ENCODE data around the gene YAP1. TPM values are rescaled to one million over a fixed set of nuclear protein-coding genes. Genes with fewer than 3 reads are reported as not detected.

YAP1 gene
- total RNA-seq, 1 experiment from 2014 or later: 134 TPM

GRCh38 chr11:102214623-102215022 lies 104.4 kb downstream of the YAP1 start:
- DNase-seq (ENCODE audit: low spot score): no peak
- intact Hi-C loops (cut with micrococcal nuclease; ENCODE audit: unreplicated experiment): no loop called here
- Histone ChIP-seq H3K27me3 (replicated peaks; ENCODE audit: insufficient read depth, low read depth, low read length, poor library complexity) (no peaks in the 10 kb centered on the region), H3K4me1 (ENCODE audit: insufficient read depth, low read length, poor library complexity, severe bottlenecking) (no peaks in the 10 kb centered on the region), H3K9me3 (ENCODE audit: low read depth, low read length, poor library complexity, severe bottlenecking) (no peaks in the 10 kb centered on the region), H3K4me3 (ENCODE audit: low read depth, low read length, poor library complexity, severe bottlenecking) (no peak overlapping the region), H3K36me3 (ENCODE audit: insufficient read depth, low read length, poor library complexity, severe bottlenecking) (peaks cover 33% of the 10 kb centered on the region), H3K27ac (ENCODE audit: low read depth, low read length, poor library complexity, severe bottlenecking) (no peak overlapping the region)
- POLR2A ChIA-PET (ENCODE audit: low non-redundant PET): no interaction called here
- TF ChIP-seq CTCF (conservative IDR thresholded peaks at IDR 0.05; ENCODE audit: low read depth, low read length) (no peak), EZH2 (IDR thresholded peaks at IDR 0.05; ENCODE audit: borderline replicate concordance, low read depth, low read length, poor library complexity, severe bottlenecking) (no peak)
- no TSS peak for BruUV-seq (replicated peaks)
- CTCF ChIA-PET: no interaction called here

- Histone ChIP-seq H3K9me3 (ENCODE audit: low read depth, low read length, poor library complexity, severe bottlenecking) (no peaks in the 10 kb centered on the region), H3K4me1 (ENCODE audit: insufficient read depth, low read length, poor library complexity, severe bottlenecking) (no peaks in the 10 kb centered on the region), H3K36me3 (ENCODE audit: insufficient read depth, low read length, poor library complexity, severe bottlenecking) (peaks cover 24% of the 10 kb centered on the region), H3K4me3 (ENCODE audit: low read depth, low read length, poor library complexity, severe bottlenecking) (no peak overlapping the region), H3K27ac (ENCODE audit: low read depth, low read length, poor library complexity, severe bottlenecking) (no peak overlapping the region), H3K27me3 (replicated peaks; ENCODE audit: insufficient read depth, low read depth, low read length, poor library complexity) (no peaks in the 10 kb centered on the region)
- no TSS peak for BruUV-seq (replicated peaks)
- ChIA-PET POLR2A (ENCODE audit: low non-redundant PET) (no interaction called here), CTCF (no interaction called here)
- intact Hi-C loops (cut with micrococcal nuclease; ENCODE audit: unreplicated experiment): no loop called here
- no peak for DNase-seq (ENCODE audit: low spot score)
- TF ChIP-seq EZH2 (IDR thresholded peaks at IDR 0.05; ENCODE audit: borderline replicate concordance, low read depth, low read length, poor library complexity, severe bottlenecking): no peak
- no peak for TF ChIP-seq CTCF (conservative IDR thresholded peaks at IDR 0.05; ENCODE audit: low read depth, low read length)
These were observed 106.3 kb downstream of the YAP1 start for GRCh38 chr11:102216433-102217075.

GRCh38 chr11:102220728-102221467 lies 110.7 kb downstream of the YAP1 start:
- CTCF ChIA-PET: no interaction called here
- no TSS peak for BruUV-seq (replicated peaks)
- Histone ChIP-seq H3K4me1 (ENCODE audit: insufficient read depth, low read length, poor library complexity, severe bottlenecking) (peaks cover 11% of the 10 kb centered on the region), H3K27ac (ENCODE audit: low read depth, low read length, poor library complexity, severe bottlenecking) (no peak overlapping the region), H3K4me3 (ENCODE audit: low read depth, low read length, poor library complexity, severe bottlenecking) (no peak overlapping the region), H3K9me3 (ENCODE audit: low read depth, low read length, poor library complexity, severe bottlenecking) (no peaks in the 10 kb centered on the region), H3K27me3 (replicated peaks; ENCODE audit: insufficient read depth, low read depth, low read length, poor library complexity) (no peaks in the 10 kb centered on the region), H3K36me3 (ENCODE audit: insufficient read depth, low read length, poor library complexity, severe bottlenecking) (peaks cover 36% of the 10 kb centered on the region)
- TF ChIP-seq EZH2 (IDR thresholded peaks at IDR 0.05; ENCODE audit: borderline replicate concordance, low read depth, low read length, poor library complexity, severe bottlenecking) (no peak), CTCF (conservative IDR thresholded peaks at IDR 0.05; ENCODE audit: low read depth, low read length) (no peak)
- DNase-seq (ENCODE audit: low spot score): no peak
- intact Hi-C loops (cut with micrococcal nuclease; ENCODE audit: unreplicated experiment): no loop called here
- POLR2A ChIA-PET (ENCODE audit: low non-redundant PET): no interaction called here
